SKM-1 treated with dmso at 0.1 percent for 144 hours (cell line): ENCODE measurements around the gene KCNJ6.
"Not testable (repeated sequence)": the region's sequence is repeated elsewhere in the genome, so short reads cannot be mapped to it uniquely, and the experiment has no call there.

Experiments
- DNase-seq: peaks from one replicate; lab custom pipeline; 2025; ENCODE audit not compliant: unreplicated experiment; lab: John Stamatoyannopoulos, UW

Gene KCNJ6

DNA sequence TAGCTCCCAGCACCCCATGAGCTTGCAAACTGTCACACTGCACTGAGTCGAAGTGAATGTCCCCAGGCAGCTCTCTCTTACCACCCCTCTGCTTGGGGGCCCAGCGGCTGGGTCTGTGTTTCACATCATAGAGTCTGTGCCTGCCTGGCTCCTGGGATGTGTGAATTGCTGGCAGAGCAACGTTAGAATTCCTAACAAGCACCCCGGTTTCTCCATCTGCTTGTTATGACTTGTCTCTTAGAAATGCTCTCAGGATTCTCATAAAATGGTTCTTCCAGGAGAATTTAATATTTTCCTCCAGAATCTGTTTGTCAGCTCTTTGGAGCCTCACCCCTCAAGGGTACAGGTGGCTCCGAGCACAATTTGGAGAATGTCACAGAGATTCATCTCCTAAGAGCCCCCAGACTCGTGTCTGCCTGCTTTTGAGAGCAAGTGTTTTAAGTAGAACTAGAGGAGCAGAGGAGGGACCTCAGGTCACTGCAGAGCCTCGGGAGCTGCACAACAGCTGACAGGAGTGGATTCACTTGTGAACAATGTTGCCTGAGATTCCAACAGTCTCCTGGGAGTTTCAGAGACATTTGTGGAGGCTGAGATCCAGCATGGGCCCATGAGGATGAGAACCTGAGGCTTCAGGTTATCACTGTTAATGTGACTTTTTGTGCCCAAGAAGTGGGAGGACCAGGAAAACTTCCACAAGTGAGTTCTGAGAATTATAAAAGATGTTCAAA, 131.5 kb downstream of the KCNJ6 start:
- DNase-seq, result no peak

DNA sequence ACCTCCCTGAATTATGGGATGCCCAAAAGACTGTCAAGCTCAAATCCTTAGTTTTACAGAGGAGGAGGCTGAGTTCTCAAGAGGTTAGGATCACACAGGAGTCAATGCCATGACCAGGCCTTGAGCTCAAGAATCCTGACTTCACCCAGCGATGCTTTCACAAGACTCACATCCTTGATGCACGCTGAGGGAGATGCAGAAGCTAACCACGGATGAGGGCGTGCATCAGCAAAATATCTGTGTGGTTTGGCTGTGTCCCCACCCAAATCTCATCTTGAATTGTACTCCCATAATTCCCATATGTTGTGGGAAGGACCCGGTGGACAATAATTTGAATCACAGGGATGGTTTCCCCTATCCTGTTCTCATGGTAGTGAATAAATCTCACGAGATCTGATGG, 133.2 kb downstream of the KCNJ6 start:
- no peak for DNase-seq

DNA sequence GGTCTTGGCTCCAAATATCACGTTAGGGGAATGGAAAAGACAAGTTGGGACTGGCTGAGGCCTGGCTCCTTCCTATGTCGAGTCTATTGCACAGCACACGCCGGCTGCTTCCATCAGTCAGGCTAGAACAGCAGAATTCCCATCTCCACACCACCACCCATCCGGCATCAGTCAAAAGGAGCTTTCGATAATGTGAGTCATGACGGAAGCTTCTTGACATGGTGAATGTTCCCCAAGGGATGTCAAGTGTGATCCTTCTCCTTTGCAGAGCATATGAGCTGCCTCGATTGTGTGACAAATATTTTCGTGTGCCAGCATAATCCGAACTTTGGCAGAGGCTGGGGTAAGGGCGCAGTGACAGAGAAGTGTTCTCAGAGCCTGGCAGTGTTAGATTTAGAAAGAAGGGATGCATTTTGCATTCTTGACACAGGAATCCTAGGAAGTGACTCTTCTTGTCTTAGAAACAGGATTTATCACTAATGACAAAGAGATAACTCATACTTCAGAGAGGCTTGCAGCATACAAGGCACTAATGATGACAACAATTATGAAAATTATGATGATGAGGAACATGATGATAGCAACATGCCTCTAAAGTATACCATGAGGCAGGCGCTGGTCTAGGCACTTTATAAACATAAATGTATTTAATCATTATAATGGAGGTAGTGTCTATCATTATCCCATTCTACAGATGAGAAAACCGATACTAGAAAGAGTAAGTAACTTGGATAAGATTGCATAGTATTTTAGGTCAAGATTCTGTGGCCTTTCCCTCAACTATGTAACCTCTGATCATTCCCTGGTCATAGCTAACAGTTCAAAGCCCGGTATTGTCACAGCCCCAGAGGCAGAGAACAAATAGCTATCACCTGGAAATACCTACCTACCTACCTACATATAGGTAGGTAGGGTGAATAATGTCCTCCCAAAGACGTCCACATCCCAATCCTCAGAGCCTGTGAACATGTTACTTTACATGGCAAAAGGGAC, 135.0 kb downstream of the KCNJ6 start:
- DNase-seq, result no peak

DNA sequence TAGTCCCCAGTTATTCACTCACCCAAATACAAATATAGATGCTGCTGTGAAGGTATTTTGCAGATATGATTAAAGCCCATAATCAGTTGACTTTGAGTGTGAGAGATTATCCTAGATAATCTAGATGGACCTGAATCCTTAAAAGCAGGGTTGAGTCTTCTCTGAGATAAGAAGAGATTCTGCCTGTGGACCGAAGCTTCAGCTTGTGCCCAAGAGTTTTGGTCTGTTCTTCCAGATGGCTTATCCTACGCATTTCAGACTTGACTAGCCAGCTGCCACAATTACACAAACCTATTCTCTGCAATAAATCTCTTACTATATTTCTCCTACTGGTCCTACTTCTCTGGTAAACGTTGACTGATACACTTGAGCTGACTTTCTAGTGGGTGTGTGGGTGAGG, 145.1 kb downstream of the KCNJ6 start:
- DNase-seq, result no peak

DNA sequence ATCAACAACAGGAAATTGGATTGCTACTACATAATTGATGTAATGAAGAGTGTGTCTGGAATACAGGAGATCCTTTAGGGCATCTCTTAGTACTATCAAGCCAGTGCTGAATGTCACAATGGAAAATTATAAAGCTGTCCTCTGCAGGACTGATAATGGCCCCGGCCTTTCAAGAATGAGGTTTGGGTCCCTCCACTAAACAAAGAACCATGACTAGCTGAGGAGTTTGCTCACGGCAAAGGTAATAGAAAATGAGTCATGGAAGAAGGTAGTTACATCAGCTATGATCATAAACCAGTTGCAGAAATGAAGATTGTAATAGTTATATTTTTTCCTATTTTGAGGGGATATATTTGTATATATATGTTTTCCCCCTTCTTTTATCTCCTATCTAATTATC, 145.8 kb downstream of the KCNJ6 start:
- no peak for DNase-seq

DNA sequence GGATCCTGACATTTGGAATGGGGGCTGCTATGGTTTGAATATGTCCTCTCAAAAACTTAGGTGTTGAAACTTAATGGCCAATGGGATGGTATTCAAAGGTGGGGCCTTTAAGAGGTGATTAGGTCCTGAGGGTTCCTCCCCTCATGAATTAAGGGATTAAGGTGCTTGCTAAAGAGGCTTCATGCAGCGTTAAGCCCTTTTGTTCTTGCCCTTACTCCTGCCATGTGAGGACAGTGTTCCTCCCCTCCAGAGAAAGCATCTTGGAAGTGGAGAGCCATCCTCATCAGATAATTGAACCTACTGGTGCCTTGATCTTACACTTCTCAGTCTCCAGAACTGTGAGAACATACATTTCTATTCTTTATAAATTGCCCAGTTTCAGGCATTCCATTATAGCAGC, 146.6 kb downstream of the KCNJ6 start:
- no peak for DNase-seq

DNA sequence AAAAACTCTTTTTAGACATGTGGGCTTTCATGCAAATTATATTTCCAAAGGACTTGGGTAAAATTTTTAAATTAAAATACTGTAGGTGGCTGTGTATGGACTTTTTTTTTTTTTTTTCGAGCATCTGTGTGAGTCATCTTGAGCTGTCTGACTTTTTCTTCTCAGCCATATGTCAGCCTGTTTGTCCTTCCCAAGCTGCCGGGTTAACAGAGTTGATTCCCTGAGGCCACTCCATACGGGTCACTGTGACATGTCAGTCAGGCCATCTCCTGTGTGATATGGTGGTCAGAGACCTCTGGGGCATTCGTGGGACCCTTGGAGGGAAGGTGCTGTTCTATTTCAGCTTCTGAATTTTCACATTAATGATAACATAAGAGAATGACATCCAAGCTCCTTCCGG, 148.3 kb downstream of the KCNJ6 start:
- no peak for DNase-seq

DNA sequence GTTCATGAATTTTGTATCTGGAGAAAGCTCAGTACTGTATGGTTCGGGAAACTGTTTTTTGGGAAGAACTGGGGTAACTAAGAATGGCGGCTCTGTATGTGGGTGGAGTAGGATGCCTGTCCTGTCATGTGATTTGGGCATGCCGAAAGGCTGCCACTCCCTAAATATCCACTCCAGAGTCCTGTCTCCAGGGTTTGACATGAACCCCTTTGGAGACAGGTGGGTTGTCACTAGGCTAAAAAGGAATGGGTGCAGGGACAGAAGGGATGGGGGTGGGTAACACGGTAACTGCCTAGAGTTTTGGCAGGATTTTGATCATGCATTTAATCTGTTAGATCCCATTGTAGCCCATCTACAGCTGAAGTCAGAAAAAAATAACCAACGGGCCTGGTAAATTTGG, 150.1 kb downstream of the KCNJ6 start:
- DNase-seq, result no peak

DNA sequence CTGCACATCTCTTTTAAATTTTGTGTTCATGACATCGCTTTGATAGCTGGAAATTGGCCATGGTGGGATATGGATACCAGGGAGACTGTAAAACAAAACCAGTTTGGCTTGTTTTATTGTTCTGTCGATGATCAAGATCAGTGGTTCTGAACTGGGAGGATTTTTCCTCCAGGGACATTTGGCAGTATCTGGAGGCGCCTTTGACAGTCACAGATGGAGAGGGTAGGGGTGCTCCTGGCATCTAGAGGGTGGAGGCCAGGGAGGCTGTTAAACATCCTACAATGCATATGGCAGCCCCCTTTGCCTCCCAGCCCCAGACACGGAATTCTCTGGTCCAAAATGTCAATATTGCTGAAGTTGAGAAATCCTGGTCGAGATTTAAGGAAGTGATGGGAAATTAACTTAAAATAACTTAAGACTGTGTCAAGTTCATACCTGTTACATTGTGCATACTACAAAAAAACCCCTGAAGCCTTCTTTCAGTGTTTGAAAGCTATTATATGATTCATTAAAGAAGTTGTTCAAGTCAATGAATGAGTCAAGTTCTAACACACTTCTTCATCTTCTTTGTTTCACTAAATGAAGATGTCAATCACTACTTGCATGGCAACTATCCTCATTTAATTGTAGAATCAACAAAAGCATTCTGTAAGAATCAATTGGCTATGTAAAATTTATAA, 150.9 kb downstream of the KCNJ6 start:
- DNase-seq, result no peak

DNA sequence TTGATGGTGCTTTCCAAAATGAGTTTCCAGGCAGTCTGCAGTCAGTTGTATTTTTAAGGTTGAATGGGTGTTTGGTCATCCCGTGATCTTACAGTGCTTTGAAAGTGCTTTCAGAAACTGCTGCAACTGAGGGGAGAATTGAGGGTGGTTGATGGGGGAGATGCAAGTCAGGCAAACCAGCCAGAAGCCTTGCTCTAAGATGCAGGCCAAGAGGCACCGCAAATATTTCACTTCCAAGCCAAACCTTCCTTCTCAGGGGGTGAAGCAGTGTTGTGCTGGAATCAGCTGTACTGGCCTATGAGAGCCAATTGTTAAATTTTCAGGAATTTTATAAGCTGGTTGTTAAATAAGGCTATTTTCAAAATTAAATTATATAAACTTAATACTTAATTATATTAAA, 151.6 kb downstream of the KCNJ6 start:
- no peak for DNase-seq

DNA sequence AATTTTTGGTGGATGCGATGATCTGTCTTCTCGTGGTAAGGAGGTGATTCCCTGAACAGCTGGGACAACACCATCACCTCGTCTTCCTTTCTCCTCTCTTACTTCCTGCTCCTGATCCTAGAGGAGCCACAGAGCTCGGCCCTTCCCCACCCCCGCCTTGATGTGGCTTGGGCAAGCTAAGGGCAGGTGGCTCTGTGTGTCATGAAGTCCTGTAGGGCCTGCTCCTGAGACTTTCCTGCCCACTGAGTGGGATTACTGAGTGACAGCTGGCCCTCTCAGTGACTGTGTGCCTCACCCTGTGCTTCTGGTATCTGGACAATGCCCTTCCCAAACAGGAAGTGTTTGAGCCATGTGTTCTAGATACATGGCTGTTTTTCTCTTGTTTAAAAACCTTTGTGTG, 153.0 kb downstream of the KCNJ6 start:
- no peak for DNase-seq

DNA sequence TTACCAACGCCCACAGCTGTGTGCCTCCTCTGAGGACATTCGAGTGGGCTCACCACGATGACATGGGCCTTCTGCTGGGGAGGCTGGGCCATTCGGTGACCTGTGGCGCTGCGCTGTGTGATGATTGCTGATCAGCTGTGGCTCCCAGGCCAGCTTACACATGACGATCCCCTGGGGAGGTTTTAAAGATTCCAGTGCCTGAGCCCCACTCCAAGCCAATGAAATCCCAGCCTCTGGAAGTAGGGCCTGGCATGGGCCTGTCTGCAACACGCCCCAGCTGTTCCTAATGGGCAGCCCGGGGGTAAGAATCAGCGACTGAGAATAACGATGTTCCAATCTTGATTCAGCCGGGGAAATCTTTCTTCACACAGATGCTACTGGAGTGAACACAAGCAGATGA, 153.7 kb downstream of the KCNJ6 start:
- no peak for DNase-seq

DNA sequence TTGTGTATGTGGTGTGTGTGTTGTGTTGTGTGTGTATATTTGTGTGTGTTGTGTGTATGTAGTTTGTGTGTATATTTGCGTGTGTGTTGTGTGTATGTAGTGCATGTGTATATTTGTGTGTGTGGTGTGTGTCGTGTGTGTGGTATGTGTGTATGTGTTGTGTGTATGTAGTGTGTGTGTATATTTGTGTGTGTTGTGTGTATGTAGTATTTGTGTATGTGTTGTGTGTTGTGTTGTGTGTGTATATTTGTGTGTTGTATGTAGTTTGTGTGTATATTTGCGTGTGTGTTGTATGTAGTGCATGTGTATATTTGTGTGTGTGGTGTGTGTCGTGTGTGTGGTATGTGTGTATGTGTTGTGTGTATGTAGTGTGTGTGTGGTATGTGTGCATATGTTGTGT, 154.9 kb downstream of the KCNJ6 start:
- DNase-seq, result not testable (repeated sequence)

DNA sequence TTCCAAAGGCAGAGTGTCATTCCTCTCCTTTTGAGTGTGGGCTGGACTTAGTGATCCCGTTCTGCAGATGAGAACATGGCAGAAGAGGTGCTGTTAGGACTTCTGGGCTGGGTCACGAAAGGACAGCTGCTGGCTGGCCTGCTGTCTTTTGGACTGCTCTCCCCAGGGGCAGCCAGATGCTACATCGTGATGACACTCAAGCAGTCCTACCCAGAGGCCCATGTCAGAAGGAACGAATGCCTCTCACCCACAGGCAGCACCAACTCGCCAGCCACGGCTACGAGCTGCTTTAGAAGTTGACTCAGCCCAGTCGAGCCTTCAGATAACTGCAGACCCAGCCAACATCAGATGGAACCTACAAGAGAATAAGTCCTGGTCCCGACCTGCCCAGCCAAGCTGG, 156.5 kb downstream of the KCNJ6 start:
- no peak for DNase-seq

DNA sequence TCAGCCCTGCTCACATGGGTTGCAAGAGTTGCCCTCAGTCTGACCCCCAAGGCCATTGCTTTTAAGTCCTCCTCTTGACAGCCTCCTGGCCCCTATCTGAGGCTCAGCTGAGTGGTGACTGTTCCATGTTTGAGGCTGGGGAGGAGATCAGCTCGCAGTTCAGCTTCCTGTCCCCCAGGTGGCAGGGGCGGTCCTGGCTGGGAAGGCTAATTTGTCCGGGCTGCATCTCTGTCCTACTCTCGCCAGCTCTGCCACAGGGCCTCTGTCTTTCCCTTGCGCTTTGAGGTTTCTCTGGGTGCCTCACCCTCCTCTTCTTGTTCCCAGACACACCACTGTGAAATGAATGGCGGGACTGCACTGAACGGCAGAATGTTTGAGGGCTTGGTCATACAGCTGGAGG, 157.3 kb downstream of the KCNJ6 start:
- peak; percentile 23 for DNase-seq

DNA sequence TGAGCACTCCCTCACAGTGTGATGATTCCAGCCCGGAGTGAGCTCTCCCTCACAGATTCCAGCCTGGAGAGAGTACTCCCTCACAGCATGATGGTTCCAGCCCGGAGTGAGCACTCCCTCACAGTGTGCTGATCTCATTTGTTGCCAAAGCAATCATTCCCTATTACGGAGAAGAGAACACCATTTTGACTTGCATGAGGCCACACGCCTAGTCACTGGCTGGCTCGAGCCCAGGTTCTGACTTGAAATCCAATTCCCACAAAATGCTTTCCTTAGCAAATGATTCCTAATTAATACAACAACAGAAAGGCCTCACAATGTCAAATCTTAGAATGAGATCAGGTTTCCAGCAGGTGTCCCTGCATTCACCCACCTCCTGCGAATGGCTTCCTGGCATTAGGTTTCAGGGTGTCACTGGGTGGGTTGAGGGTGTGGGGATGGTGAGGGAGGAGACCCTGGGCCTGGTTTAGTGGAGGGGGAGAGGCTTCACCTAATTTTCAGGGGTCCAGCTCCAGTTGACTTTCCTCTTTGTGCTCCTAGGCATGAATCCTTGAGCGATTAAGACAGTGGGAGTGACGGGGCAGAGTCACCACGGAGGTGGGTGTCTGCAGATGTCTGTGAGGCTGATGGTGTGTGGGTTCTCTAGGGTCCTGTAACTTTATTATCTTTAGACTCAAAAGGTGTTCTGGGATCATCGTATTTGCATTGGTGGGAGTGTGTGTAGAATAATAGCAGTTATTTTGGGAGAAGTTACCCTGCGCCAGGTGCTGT, 158.5 kb downstream of the KCNJ6 start:
- DNase-seq, result no peak

DNA sequence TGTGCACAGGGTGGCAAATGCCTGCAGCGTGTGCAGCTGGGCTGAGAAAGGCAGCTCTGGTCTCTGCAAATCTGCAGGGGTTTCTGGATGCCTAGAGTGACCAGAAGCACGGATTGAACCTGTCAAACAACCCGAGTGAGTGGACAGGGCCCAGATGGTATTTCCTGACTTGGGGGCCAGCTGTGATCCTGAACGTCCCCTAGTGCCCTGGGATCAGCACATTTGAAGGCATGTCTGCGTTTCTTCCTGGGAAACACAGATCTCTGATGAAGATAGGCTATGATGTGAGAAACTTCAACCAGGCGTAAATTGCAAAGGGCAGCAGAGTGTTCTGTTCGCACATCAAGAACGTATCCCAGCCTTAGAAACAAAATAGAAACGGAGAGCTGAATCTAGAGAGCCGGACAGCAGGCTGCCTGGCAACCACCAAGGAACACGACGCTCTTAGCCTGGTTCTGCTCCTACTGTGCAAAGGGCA, 163.1 kb downstream of the KCNJ6 start:
- DNase-seq, result no peak

DNA sequence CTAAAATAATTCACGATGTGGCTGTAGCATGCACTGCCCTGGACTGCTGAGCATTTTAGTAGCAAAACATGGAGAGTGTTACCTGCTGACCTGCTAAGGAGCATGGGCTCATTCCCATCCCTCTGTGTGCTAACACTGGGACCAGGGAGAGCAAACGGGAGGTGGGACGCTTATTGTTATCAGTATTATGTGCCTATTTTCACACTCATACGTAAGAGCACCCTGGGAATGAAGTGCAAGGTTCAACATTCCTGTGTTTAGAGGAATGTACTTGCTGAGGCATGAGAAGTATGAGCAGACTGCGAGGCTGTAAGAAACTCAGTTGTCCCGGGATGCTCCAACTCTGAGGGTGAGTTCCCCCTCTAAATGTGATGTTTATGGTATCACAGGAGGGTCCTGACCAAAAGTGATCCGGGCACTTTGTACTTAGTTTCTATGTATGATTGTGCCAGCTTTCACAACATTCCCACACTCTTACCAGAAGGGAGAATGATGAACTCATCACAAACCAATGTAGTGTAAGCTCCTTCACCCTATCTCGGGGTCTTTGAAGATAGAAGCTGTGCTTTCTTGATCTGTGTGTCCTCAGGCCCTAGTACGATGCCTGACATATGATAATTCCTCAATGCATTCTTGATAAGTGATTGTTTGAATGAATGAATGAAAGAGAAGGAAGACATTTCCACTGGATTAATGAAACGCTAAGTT, 164.8 kb downstream of the KCNJ6 start:
- DNase-seq, result no peak

DNA sequence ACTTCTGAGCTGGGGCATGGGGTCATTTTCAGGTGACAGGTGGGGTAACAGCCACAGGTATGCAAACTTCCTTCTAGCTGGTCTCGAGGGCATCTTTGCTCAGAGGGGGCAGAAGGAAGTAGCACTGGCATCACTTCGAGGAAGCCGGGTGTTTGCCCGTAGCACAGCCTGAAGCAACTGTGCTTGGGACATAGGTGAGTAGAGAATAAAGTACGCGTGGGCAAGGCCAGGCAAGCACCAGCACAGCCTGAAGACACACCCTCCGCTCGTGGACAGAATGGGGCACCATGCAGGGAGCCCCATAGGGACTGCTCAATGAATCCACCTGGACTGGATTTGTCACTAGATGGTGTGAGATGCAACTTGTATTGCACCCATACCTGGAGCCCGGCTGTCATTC, 167.1 kb downstream of the KCNJ6 start:
- DNase-seq, result no peak

DNA sequence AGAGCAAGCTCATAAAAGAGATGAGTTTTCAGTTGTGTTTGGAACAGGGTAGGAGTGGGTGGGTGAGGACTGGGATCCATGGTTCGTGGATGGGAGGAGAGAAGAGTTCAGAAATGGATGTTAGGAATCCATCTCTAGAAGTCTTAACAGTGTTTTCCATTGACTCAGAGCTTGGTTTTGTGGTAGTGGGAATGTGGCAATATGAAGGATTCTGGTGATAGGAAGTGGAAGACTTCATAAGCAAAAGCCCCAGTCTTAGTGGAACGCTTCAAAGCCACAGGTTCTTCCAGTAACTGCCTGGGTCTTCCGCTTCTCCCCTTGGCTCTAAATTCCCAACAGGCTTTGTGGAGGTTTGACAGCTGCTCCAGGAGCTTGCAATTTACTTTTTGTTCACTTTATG, 167.9 kb downstream of the KCNJ6 start:
- no peak for DNase-seq
